Activated T-cell treated with anti-CD3 and anti-CD28 coated beads, Interleukin-2, amount 50 U/mL, for 4 hours (primary cell): Measurements from ENCODE around the gene PNPT1. TPM values are rescaled to one million over a fixed set of nuclear protein-coding genes. Genes with fewer than 3 reads are reported as not detected.
A peak's percentile ranks its signal among the peaks of the same experiment; 100 is the strongest.
"Not testable (repeated sequence)": the region's sequence is repeated elsewhere in the genome, so short reads cannot be mapped to it uniquely, and the experiment has no call there.

Experiments used
- ATAC-seq, 2 donors: fragments of 200-7000 bp; cut with Tn5 transposase; one replicate each; pipeline ENCODE4 v1.10.0; 2021
- DNase-seq: peaks from one replicate; pipeline ENCODE4 v3.0.0-alpha.2; 2020
- H3K27me3 Mint-ChIP-seq: one replicate; pipeline ENCODE4 v1.8.0; 2021; ENCODE audit warnings: low read depth, mixed read lengths
- H3K36me3 Mint-ChIP-seq: one replicate; pipeline ENCODE4 v1.8.0; 2022; ENCODE audit warnings: mixed read lengths; ENCODE audit not compliant: insufficient read depth
- H3K4me1 Mint-ChIP-seq: one replicate; pipeline ENCODE4 v1.8.0; 2021; ENCODE audit warnings: low read depth, mixed read lengths
- H3K4me3 Mint-ChIP-seq: one replicate; pipeline ENCODE4 v1.8.0; 2021; ENCODE audit warnings: mild to moderate bottlenecking, moderate library complexity, mixed read lengths
- H3K9me3 Mint-ChIP-seq: one replicate; pipeline ENCODE4 v1.8.0; 2021; ENCODE audit warnings: mixed read lengths
- total RNA-seq, 3 donors: library from RNA; stranded (reverse); gene quantifications; one replicate each; pipeline ENCODE4 v1.2.1, GENCODE V29; 2021

Gene PNPT1
- 100 to 1,000 TPM; 103 to 111 (median 110) TPM for total RNA-seq

GRCh38 chr2:55693181-55694125 is at the start of gene PNPT1:
TSS of gene PNPT1 (minus strand) at chr2:55693844. CDS start at chr2:55693823, 21 bp downstream.
- peaks cover 35% of the 10 kb centered on the region for H3K4me1 Mint-ChIP-seq
- no peaks in the 10 kb centered on the region for H3K27me3 Mint-ChIP-seq
- no peaks in the 10 kb centered on the region for H3K9me3 Mint-ChIP-seq
- ATAC-seq (peak; percentile 100), DNase-seq (peak; percentile 90)
- H3K4me3 Mint-ChIP-seq: peak within 1 kb of the TSS; percentile 99
- H3K36me3 Mint-ChIP-seq: peaks cover 21% of the 10 kb centered on the region

- no peak for ATAC-seq
- no peaks in the 10 kb centered on the region for H3K4me1 Mint-ChIP-seq
- peaks cover 27% of the 10 kb centered on the region for H3K27me3 Mint-ChIP-seq
- no peak for DNase-seq
- no peaks in the 10 kb centered on the region for H3K36me3 Mint-ChIP-seq
- H3K9me3 Mint-ChIP-seq: peaks cover 4% of the 10 kb centered on the region
- H3K4me3 Mint-ChIP-seq: no peak overlapping the region
Measured at GRCh38 chr2:55742996-55743395, 49.4 kb upstream of the PNPT1 start.

DNA sequence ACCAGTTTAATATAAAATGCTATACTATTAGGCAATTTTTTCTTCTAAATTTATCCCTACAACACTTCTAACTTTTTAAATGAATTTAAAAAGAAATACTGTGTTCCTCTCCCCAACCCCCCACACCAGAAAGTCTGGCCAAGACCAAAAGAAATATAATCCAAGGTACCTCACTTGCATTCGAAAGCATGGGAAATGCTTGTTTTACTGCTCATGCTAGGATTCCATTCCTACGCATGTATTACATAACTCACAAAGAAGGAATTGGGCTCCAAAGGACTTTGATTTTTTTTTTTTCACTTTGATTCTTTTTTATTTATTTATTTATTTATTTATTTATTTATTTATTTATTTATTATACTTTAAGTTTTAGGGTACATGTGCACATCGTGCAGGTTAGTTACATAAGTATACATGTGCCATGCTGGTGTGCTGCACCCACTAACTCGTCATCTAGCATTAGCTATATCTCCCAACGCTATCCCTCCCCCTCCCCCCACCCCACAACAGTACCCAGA is 42.4 kb upstream of the PNPT1 start:
- H3K4me1 Mint-ChIP-seq, H3K36me3 Mint-ChIP-seq, H3K4me3 Mint-ChIP-seq: not testable (repeated sequence)

GRCh38 chr2:55734726-55735125 is 41.1 kb upstream of the PNPT1 start:
- Mint-ChIP-seq H3K36me3 (no peaks in the 10 kb centered on the region), H3K4me1 (no peaks in the 10 kb centered on the region), H3K9me3 (no peaks in the 10 kb centered on the region), H3K4me3 (no peak overlapping the region), H3K27me3 (peaks cover 5% of the 10 kb centered on the region)
- DNase-seq: no peak
- ATAC-seq: no peak

More for the DNA sequence above, 42.4 kb upstream of the PNPT1 start:
- H3K9me3 Mint-ChIP-seq, DNase-seq, H3K27me3 Mint-ChIP-seq, ATAC-seq: not testable (repeated sequence)

- ATAC-seq: no peak
- Mint-ChIP-seq H3K4me3 (no peak overlapping the region), H3K27me3 (peaks cover 5% of the 10 kb centered on the region), H3K9me3 (no peaks in the 10 kb centered on the region), H3K4me1 (no peaks in the 10 kb centered on the region), H3K36me3 (no peaks in the 10 kb centered on the region)
- DNase-seq: no peak
Measured at GRCh38 chr2:55733335-55733734, 39.7 kb upstream of the PNPT1 start.

DNA sequence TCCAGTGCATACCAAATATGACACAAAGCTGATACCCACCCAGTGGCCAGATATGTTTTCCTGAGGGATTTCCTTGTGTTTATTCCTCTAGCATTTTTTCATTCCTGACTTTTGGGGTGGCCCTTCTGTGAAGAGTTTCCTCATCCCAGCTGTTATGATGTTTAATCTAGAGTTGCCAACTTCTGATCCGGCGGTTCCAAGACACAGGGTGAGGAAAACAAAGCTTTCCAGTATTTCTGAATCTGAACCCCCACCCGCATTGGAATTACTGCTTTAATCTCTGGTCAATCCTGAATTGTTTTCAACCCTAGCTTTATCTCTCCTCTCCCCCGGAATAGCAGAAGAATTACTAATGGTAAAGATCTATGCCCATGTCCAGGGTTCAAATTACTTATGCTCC is 39.2 kb upstream of the PNPT1 start:
- DNase-seq (no peak), ATAC-seq (no peak)
- Mint-ChIP-seq H3K27me3 (peaks cover 5% of the 10 kb centered on the region), H3K36me3 (no peaks in the 10 kb centered on the region), H3K4me3 (no peak overlapping the region), H3K4me1 (no peaks in the 10 kb centered on the region), H3K9me3 (no peaks in the 10 kb centered on the region)

DNA sequence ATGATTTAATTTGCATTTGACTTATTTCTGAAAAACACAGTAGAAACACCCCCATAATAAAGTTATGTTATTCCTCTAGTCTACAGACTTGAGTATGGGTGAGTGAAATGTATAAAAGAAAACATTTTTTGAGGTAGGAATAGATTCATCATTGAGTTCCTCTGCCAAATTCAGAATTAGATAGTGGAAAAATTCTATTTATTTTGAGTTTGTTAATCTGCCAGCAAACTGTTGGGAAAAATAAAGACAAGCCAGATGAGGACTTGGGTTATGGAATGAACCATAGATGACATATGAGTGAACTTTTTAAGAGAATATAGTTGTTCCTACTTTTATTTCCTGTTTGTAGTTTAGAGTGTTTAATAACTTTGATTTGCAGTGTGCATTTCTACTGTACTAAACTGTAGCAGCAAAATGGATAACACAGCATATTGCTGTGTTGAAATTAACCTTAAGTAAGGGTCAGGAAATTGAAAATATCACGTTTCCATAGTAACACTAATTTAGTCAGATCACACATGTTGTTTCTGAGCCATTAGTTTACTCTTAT is 35.6 kb upstream of the PNPT1 start:
- Mint-ChIP-seq H3K9me3 (no peaks in the 10 kb centered on the region), H3K4me3 (no peak overlapping the region), H3K27me3 (peaks cover 2% of the 10 kb centered on the region), H3K4me1 (no peaks in the 10 kb centered on the region), H3K36me3 (no peaks in the 10 kb centered on the region)
- DNase-seq (no peak), ATAC-seq (no peak)

GRCh38 chr2:55721596-55722215 is 28.1 kb upstream of the PNPT1 start:
- H3K4me1 Mint-ChIP-seq: no peaks in the 10 kb centered on the region
- no peak overlapping the region for H3K4me3 Mint-ChIP-seq
- H3K9me3 Mint-ChIP-seq: no peaks in the 10 kb centered on the region
- ATAC-seq (no peak), DNase-seq (no peak)
- no peaks in the 10 kb centered on the region for H3K36me3 Mint-ChIP-seq
- H3K27me3 Mint-ChIP-seq: peaks cover 10% of the 10 kb centered on the region

- DNase-seq: no peak
- no peak for ATAC-seq
- Mint-ChIP-seq H3K4me1 (no peaks in the 10 kb centered on the region), H3K27me3 (peaks cover 11% of the 10 kb centered on the region), H3K36me3 (no peaks in the 10 kb centered on the region), H3K9me3 (no peaks in the 10 kb centered on the region), H3K4me3 (no peak overlapping the region)
Measured at GRCh38 chr2:55720417-55720816, 26.8 kb upstream of the PNPT1 start.

DNA sequence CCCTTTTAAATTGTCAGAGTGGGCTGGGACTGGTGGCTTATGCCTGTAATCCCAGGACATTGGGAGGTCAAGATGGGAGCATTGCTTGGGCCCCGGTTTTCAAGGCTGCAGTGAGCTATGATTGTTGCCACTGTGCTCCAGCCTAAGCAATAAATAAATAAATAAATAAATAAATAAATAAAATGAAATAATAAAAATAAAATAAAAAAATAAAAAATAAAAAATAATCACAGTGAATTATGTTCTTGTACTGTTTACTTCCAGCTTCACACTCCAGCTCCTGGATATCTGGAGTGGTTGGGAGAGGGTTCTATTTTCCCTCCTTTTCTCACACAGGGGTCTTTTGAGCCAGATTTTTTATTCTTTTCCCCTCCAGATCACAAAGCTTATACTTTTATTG is 26.2 kb upstream of the PNPT1 start:
- H3K27me3 Mint-ChIP-seq: peaks cover 10% of the 10 kb centered on the region
- no peak overlapping the region for H3K4me3 Mint-ChIP-seq
- ATAC-seq (no peak), DNase-seq (no peak)
- no peaks in the 10 kb centered on the region for H3K9me3 Mint-ChIP-seq
- H3K4me1 Mint-ChIP-seq: no peaks in the 10 kb centered on the region
- H3K36me3 Mint-ChIP-seq: no peaks in the 10 kb centered on the region

- H3K4me3 Mint-ChIP-seq: no peak overlapping the region
Measured at GRCh38 chr2:55718165-55719008, 24.7 kb upstream of the PNPT1 start.

GRCh38 chr2:55715626-55716025 is 22.0 kb upstream of the PNPT1 start:
- no peak overlapping the region for H3K4me3 Mint-ChIP-seq
- no peaks in the 10 kb centered on the region for H3K36me3 Mint-ChIP-seq
- ATAC-seq (no peak), DNase-seq (no peak)
- peaks cover 5% of the 10 kb centered on the region for H3K27me3 Mint-ChIP-seq
- H3K4me1 Mint-ChIP-seq: no peaks in the 10 kb centered on the region
- no peaks in the 10 kb centered on the region for H3K9me3 Mint-ChIP-seq

More at GRCh38 chr2:55718165-55719008, 24.7 kb upstream of the PNPT1 start:
- H3K27me3 Mint-ChIP-seq: peaks cover 6% of the 10 kb centered on the region
- DNase-seq (peak; percentile 9), ATAC-seq (no peak)
- no peaks in the 10 kb centered on the region for H3K36me3 Mint-ChIP-seq
- H3K9me3 Mint-ChIP-seq: no peaks in the 10 kb centered on the region
- no peaks in the 10 kb centered on the region for H3K4me1 Mint-ChIP-seq

- H3K9me3 Mint-ChIP-seq, H3K27me3 Mint-ChIP-seq, ATAC-seq, H3K4me1 Mint-ChIP-seq, H3K36me3 Mint-ChIP-seq, DNase-seq, H3K4me3 Mint-ChIP-seq: not testable (repeated sequence)
Measured at GRCh38 chr2:55715178-55715577, 21.5 kb upstream of the PNPT1 start.
